Hepatocyte (in vitro differentiated cells): Measurements from ENCODE around the gene AP1S2. TPM values are rescaled to one million over a fixed set of nuclear protein-coding genes. Genes with fewer than 3 reads are reported as not detected.
"Not testable (repeated sequence)": the region's sequence is repeated elsewhere in the genome, so short reads cannot be mapped to it uniquely, and the experiment has no call there.

ENCODE experiments used
- DNase-seq: peaks from one replicate; pipeline ENCODE4 v3.0.0-alpha.2; 2016; ENCODE audit warnings: low spot score
- H2AFZ ChIP-seq: fragments of 200-600 bp; sonication (generic); 2 replicates; pipeline ENCODE4 v1.6.0; 2016; ENCODE audit warnings: antibody characterized with exemption, mild to moderate bottlenecking
- H3K27ac ChIP-seq: fragments of 200-600 bp; sonication (generic); 2 replicates; pipeline ENCODE4 v1.5.1; 2016; ENCODE audit warnings: mild to moderate bottlenecking
- H3K27me3 ChIP-seq: fragments of 200-600 bp; sonication (generic); 2 replicates; pipeline ENCODE4 v1.6.1; 2016
- H3K36me3 ChIP-seq: fragments of 200-600 bp; sonication (generic); replicated peaks from 2 replicates; pipeline ENCODE4 v1.5.1; 2016; ENCODE audit warnings: low read depth; ENCODE audit not compliant: insufficient read depth
- H3K4me1 ChIP-seq: fragments of 200-600 bp; sonication (generic); 2 replicates; pipeline ENCODE4 v1.5.1; 2016; ENCODE audit warnings: mild to moderate bottlenecking, moderate library complexity; ENCODE audit not compliant: insufficient read depth
- H3K4me2 ChIP-seq: fragments of 200-600 bp; sonication (generic); 2 replicates; pipeline ENCODE4 v1.6.0; 2016
- H3K4me3 ChIP-seq: fragments of 200-600 bp; sonication (generic); 2 replicates; pipeline ENCODE4 v1.5.1; 2016; ENCODE audit warnings: mild to moderate bottlenecking
- H3K79me2 ChIP-seq: fragments of 200-600 bp; sonication (generic); 2 replicates; pipeline ENCODE4 v1.6.0; 2017; ENCODE audit warnings: mild to moderate bottlenecking
- H3K9me2 ChIP-seq: fragments of 200-600 bp; sonication (generic); replicated peaks from 2 replicates; pipeline ENCODE4 v1.6.0; 2017; ENCODE audit warnings: mild to moderate bottlenecking; ENCODE audit not compliant: insufficient read depth
- H3K9me3 ChIP-seq: fragments of 200-600 bp; sonication (generic); 2 replicates; pipeline ENCODE4 v1.5.1; 2016; ENCODE audit warnings: low read depth, mild to moderate bottlenecking
- H4K20me1 ChIP-seq: fragments of 200-600 bp; sonication (generic); 2 replicates; pipeline ENCODE4 v1.6.0; 2016; ENCODE audit warnings: mild to moderate bottlenecking; ENCODE audit not compliant: insufficient read depth, poor library complexity, severe bottlenecking
- EZH2 ChIP-seq: fragments of 200-600 bp; sonication (generic); IDR thresholded peaks from 2 replicates; pipeline ENCODE4 v1.6.1; 2016; ENCODE audit warnings: antibody characterized with exemption, mild to moderate bottlenecking, borderline replicate concordance
- EZH2phosphoT487 ChIP-seq: fragments of 200-600 bp; sonication (generic); IDR thresholded peaks from one replicate; pipeline ENCODE4 v1.6.1; 2018; ENCODE audit warnings: antibody characterized with exemption, mild to moderate bottlenecking, low read depth, moderate library complexity; ENCODE audit not compliant: unreplicated experiment, severe bottlenecking
- WGBS: methylation state at CpG from one replicate; pipeline ENCODE4 v1.1.6; 2016; ENCODE audit warnings: low lambda C conversion rate; ENCODE audit errors: missing lambda C conversion rate; 5-methylcytosine and 5-hydroxymethylcytosine counted together
- polyA plus RNA-seq: library from polyadenylated mRNA; unstranded; fragments of >200 nt; fragmentation: Nextera tagmentation; extraction: Ambion mirVana; gene quantifications from 2 replicates; pipeline ENCODE4 v1.2.1, GENCODE V29; 2016
- total RNA-seq: library from RNA; depleted of rRNA; stranded (reverse); fragments of >200 nt; gene quantifications from 2 replicates; pipeline ENCODE4 v1.2.3, GENCODE V29; 2014
- TF ChIP-seq, protein P1 (sequence below): fragments of 200-600 bp; sonication (generic); IDR thresholded peaks from 2 replicates; pipeline ENCODE4 v1.5.1; 2016; ENCODE audit warnings: antibody characterized with exemption, mild to moderate bottlenecking; ENCODE audit not compliant: poor library complexity

Gene AP1S2
- total and polyA plus RNA-seq, 2 experiments from 2014 or later, result 29.0 to 69.2 TPM

DNA sequence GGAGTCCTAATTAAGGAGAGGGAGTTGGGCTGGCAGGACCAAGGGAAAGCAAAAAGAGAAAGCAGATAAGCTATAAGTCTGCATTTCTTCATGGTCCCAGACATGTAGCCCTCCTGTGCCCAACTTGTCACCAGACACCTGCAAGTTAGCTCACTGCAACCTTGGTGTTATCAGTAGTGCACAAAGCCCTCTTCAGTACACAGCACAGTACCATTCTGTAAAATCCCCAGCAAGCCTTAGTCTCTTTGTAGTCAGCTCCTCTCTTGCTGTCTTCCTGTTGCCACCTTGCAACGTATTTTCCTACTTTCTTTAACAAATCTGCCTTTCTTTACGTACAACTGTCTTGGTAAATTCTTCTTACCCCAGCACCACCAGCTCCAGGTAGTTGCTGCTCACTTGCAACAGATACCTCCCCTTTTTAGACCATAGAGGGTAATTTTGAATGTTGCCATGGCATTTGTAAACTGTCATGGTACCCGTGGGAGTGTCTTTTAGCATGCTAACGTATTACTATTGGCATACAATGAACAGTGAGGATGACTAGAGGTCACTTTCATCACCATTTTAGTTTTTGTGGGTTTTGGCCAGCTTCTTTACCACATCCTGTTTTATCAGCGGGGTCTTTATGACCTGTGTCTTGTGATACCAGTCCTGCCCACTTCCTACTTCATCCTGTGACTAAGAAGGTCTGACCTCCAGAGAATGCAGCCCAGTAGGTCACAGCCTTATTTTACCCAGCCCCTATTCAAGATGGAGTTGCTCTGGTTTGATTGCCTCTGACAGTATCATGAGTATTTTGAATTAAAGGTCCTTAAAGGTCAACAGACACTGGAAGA lies 28.3 kb upstream of the AP1S2 start:
- no peaks in the 10 kb centered on the region for H3K79me2 ChIP-seq
- H3K27me3 ChIP-seq, result no peaks in the 10 kb centered on the region
- no peaks in the 10 kb centered on the region for H3K9me2 ChIP-seq
- no peak for TF ChIP-seq EZH2
- TF ChIP-seq EZH2phosphoT487, result no peak
- TF ChIP-seq, protein P1, sequence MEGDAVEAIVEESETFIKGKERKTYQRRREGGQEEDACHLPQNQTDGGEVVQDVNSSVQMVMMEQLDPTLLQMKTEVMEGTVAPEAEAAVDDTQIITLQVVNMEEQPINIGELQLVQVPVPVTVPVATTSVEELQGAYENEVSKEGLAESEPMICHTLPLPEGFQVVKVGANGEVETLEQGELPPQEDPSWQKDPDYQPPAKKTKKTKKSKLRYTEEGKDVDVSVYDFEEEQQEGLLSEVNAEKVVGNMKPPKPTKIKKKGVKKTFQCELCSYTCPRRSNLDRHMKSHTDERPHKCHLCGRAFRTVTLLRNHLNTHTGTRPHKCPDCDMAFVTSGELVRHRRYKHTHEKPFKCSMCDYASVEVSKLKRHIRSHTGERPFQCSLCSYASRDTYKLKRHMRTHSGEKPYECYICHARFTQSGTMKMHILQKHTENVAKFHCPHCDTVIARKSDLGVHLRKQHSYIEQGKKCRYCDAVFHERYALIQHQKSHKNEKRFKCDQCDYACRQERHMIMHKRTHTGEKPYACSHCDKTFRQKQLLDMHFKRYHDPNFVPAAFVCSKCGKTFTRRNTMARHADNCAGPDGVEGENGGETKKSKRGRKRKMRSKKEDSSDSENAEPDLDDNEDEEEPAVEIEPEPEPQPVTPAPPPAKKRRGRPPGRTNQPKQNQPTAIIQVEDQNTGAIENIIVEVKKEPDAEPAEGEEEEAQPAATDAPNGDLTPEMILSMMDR, result no peak
- 66% methylated on average over 5 of the region's 5 CpGs for WGBS
- no peak overlapping the region for H3K27ac ChIP-seq
- H2AFZ ChIP-seq, result no peak overlapping the region
- no peak for DNase-seq
- H3K4me2 ChIP-seq, result no peak overlapping the region
- no peaks in the 10 kb centered on the region for H3K36me3 ChIP-seq
- H3K9me3 ChIP-seq, result no peaks in the 10 kb centered on the region
- no peaks in the 10 kb centered on the region for H4K20me1 ChIP-seq
- H3K4me1 ChIP-seq, result peaks cover 7% of the 10 kb centered on the region
- H3K4me3 ChIP-seq, result no peak overlapping the region

DNA sequence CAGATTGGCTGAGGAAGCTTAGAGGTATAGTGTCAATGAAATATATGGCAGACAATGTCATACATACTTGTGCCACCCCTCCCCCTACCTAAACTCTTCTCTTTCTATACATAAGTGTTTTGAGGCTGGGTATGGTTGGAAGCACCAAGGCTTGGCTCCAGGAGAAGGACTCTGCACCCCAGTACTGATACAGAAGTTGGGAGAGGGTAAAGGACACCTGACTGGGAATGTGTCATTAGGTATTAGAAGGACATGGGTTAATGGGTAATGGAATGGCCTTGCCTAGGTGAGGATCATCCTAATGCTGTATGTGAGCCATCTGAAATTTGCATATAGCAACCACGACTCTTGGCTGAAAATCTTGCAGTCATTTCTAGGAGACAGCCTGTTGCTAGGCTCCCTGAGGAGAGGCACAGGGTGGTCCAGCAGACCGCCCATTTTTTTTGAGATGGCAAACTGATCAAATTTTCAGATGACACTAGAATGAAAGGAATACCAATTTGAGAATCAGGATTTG lies 26.8 kb upstream of the AP1S2 start:
- Histone ChIP-seq H3K36me3 (no peaks in the 10 kb centered on the region), H3K4me1 (peaks cover 7% of the 10 kb centered on the region), H3K4me2 (no peak overlapping the region), H3K27me3 (no peaks in the 10 kb centered on the region), H3K9me2 (no peaks in the 10 kb centered on the region), H2AFZ (no peak overlapping the region), H3K79me2 (no peaks in the 10 kb centered on the region), H3K27ac (peak overlapping the region; percentile 49), H3K9me3 (no peaks in the 10 kb centered on the region), H4K20me1 (no peaks in the 10 kb centered on the region), H3K4me3 (no peak overlapping the region)
- WGBS, result 75% methylated on average over 2 of the region's 2 CpGs
- TF ChIP-seq, protein P1, result no peak
- TF ChIP-seq EZH2phosphoT487 (no peak), EZH2 (no peak)
- peak; percentile 44 for DNase-seq

DNA sequence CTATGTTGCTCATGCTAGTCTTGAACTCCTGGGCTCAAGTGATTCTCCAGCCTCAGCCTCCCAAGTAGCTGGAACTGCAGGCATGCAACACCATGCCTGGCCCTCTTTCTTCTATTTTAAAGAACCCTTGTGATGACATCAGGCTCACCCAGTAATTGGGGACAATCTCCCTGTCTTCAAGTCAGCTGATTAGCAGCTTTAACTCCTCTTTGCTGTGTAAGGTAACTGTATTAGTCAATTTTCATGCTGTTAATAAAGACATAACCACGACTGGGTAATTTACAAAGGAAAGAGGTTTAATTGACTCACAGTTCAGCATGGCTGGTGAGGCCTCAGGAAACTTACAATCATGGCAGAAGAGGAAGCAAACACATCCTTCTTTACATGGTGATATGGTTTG lies 23.3 kb upstream of the AP1S2 start:
- not testable (repeated sequence) for H3K4me3 ChIP-seq, H4K20me1 ChIP-seq, H3K36me3 ChIP-seq, H3K27me3 ChIP-seq, DNase-seq, H2AFZ ChIP-seq, H3K9me2 ChIP-seq, H3K27ac ChIP-seq, H3K9me3 ChIP-seq, H3K4me2 ChIP-seq, H3K79me2 ChIP-seq, H3K4me1 ChIP-seq
- 80% methylated on average over 1 of the region's 1 CpG for WGBS

DNA sequence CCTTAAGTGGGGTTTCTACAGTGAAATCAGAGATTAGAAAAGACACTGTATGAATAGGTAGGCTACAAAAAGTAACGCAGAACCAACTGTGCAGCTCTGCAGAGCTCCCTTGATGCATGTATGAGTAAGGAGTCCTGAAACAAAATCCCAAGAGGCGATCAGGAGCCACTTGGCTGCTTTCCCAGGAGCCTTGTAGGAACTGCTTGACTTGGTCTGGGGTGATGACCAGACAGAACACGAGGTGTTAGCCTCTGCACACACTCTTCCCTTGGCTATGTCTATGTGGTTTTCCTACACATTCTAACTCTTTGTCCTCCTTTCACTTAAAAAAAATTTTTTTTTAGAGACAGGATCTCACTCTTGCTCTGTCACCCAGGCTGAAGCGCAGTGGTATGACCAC lies 22.8 kb upstream of the AP1S2 start:
- 89% methylated on average over 4 of the region's 4 CpGs for WGBS
- no peak overlapping the region for H3K27ac ChIP-seq
- peaks cover 7% of the 10 kb centered on the region for H3K4me1 ChIP-seq
- no peak for DNase-seq
- no peaks in the 10 kb centered on the region for H3K9me3 ChIP-seq
- no peak overlapping the region for H2AFZ ChIP-seq
- no peaks in the 10 kb centered on the region for H4K20me1 ChIP-seq
- H3K27me3 ChIP-seq, result no peaks in the 10 kb centered on the region
- no peak overlapping the region for H3K4me2 ChIP-seq
- H3K36me3 ChIP-seq, result no peaks in the 10 kb centered on the region
- no peaks in the 10 kb centered on the region for H3K79me2 ChIP-seq
- H3K4me3 ChIP-seq, result no peak overlapping the region
- no peaks in the 10 kb centered on the region for H3K9me2 ChIP-seq
- TF ChIP-seq, protein P1, result no peak
- TF ChIP-seq EZH2 (no peak), EZH2phosphoT487 (no peak)
